Endothelial cell of umbilical vein (primary cell): ENCODE data around the gene IL25. TPM values are rescaled to one million over a fixed set of nuclear protein-coding genes. Genes with fewer than 3 reads are reported as not detected.

Experiments
- BruUV-seq: library from RNA; stranded (reverse); fragments of 400-500 nt; replicated peaks from 2 replicates; lab custom pipeline; 2021; lab: Mats Ljungman, UMichigan
- CTCF ChIA-PET: fragments of 300-600, 350-600 bp; sonication (Branson Sonifier 250); formaldehyde crosslinking; loops from one replicate; lab custom pipeline; 2021; ENCODE audit warnings: antibody characterized with exemption, inconsistent platforms; lab: Charles Lee
- POLR2A ChIA-PET: fragments of 300-600, 350-600 bp; sonication (Branson Sonifier 250); formaldehyde crosslinking; loops from one replicate; lab custom pipeline; 2021; ENCODE audit warnings: antibody characterized with exemption, inconsistent platforms; lab: Charles Lee
- DNase-seq: peaks from one replicate; pipeline ENCODE4 v3.0.0-alpha.2; 2011; ENCODE audit warnings: low read depth, low spot score
- FAIRE-seq: peaks from 2 replicates; lab custom pipeline; 2011; peaks lifted over from hg19 to GRCh38; lab: Jason Lieb, UNC
- H2AFZ ChIP-seq: 2 replicates; pipeline ENCODE4 v1.6.0; 2012; ENCODE audit warnings: low read depth, low read length, control low read depth, inconsistent platforms
- H3K27ac ChIP-seq: 2 replicates; pipeline ENCODE4 v1.5.1; 2011; ENCODE audit warnings: low read depth, mild to moderate bottlenecking, control low read depth, low read length, moderate library complexity; ENCODE audit not compliant: insufficient read depth
- H3K27me3 ChIP-seq, 2 experiments: 2 replicates each; pipeline versions ENCODE4 v1.6.0 to v1.6.1; 2011; ENCODE audit warnings: low read length in 2 of 2, mixed read lengths in 1 of 2; ENCODE audit not compliant: control insufficient read depth in 2 of 2, insufficient read depth in 2 of 2
- H3K36me3 ChIP-seq, 2 experiments: 2 replicates in 1 of 2; 3 replicates in 1 of 2; pipeline ENCODE4 v1.5.1; 2011; ENCODE audit warnings: low read length in 2 of 2, mild to moderate bottlenecking in 1 of 2, moderate library complexity in 1 of 2; ENCODE audit not compliant: control insufficient read depth in 2 of 2, insufficient read depth in 2 of 2; ENCODE audit errors: extremely low read depth in 1 of 2
- H3K4me1 ChIP-seq: 3 replicates; pipeline ENCODE4 v1.5.1; 2011; ENCODE audit warnings: mild to moderate bottlenecking, low read length; ENCODE audit not compliant: control insufficient read depth, insufficient read depth; ENCODE audit errors: extremely low read depth
- H3K4me2 ChIP-seq: 2 replicates; pipeline ENCODE4 v1.6.1; 2011; ENCODE audit warnings: low read length, control low read depth, mixed read lengths; ENCODE audit not compliant: insufficient read depth
- H3K4me3 ChIP-seq, 3 experiments: fragments of 200-600 bp in 1 of 3; sonication (generic), shearing (Covaris generic) in 1 of 3; replicated peaks in 1 of 3; 2 replicates each; pipeline ENCODE4 v1.5.1; 2011 to 2016; ENCODE audit warnings: control low read depth in 3 of 3, low read length in 3 of 3, mild to moderate bottlenecking in 2 of 3, inconsistent platforms in 1 of 3, low read depth in 1 of 3, moderate library complexity in 1 of 3; ENCODE audit not compliant: insufficient read depth in 1 of 3
- H3K79me2 ChIP-seq: 2 replicates; pipeline ENCODE4 v1.6.0; 2012; ENCODE audit warnings: low read length, inconsistent platforms; ENCODE audit not compliant: control insufficient read depth, insufficient read depth
- H3K9ac ChIP-seq: replicated peaks from 2 replicates; pipeline ENCODE3; 2011; ENCODE audit warnings: low read length, control low read depth; ENCODE audit not compliant: insufficient read depth; ENCODE audit errors: extremely low read depth
- H3K9me1 ChIP-seq: replicated peaks from 3 replicates; pipeline ENCODE4 v1.6.0; 2011; ENCODE audit warnings: mild to moderate bottlenecking, low read length; ENCODE audit not compliant: control insufficient read depth, insufficient read depth; ENCODE audit errors: extremely low read depth
- H3K9me3 ChIP-seq: replicated peaks from 2 replicates; pipeline ENCODE4 v1.5.1; 2012; ENCODE audit warnings: low read length, inconsistent platforms; ENCODE audit not compliant: control insufficient read depth, insufficient read depth
- H4K20me1 ChIP-seq: replicated peaks from 2 replicates; pipeline ENCODE3; 2011; ENCODE audit warnings: mild to moderate bottlenecking, low read length; ENCODE audit not compliant: control insufficient read depth, insufficient read depth; ENCODE audit errors: extremely low read depth
- EZH2 ChIP-seq: IDR thresholded peaks from 2 replicates; pipeline ENCODE4 v1.6.1; 2012; ENCODE audit warnings: borderline replicate concordance, low read depth, mild to moderate bottlenecking, moderate library complexity, low read length, inconsistent platforms; ENCODE audit not compliant: severe bottlenecking
- FOS ChIP-seq: IDR thresholded peaks from 2 replicates; pipeline ENCODE4 v1.6.1; 2011; ENCODE audit warnings: mild to moderate bottlenecking, low read length, moderate library complexity, borderline replicate concordance; ENCODE audit not compliant: insufficient read depth
- GATA2 ChIP-seq: IDR thresholded peaks from 2 replicates; pipeline ENCODE4 v1.7.0; 2011; ENCODE audit warnings: low read depth, mild to moderate bottlenecking, moderate library complexity, mixed read lengths, low read length; ENCODE audit not compliant: insufficient read length, insufficient read depth
- JUN ChIP-seq: IDR thresholded peaks from 2 replicates; pipeline ENCODE4 v1.6.1; 2011; ENCODE audit warnings: borderline replicate concordance, low read depth; ENCODE audit not compliant: insufficient read length, insufficient read depth
- MYC ChIP-seq: IDR thresholded peaks from one replicate; pipeline ENCODE4 v1.6.1; 2011; ENCODE audit warnings: mild to moderate bottlenecking, low read depth, low read length
- POLR2A ChIP-seq: IDR thresholded peaks from 2 replicates; pipeline ENCODE4 v1.6.1; 2012; ENCODE audit warnings: low read depth, mild to moderate bottlenecking, control low read depth, low read length
- POLR2AphosphoS5 ChIP-seq: IDR thresholded peaks from 2 replicates; pipeline ENCODE4 v1.6.1; 2012; ENCODE audit warnings: low read depth, mild to moderate bottlenecking, control low read depth, low read length, moderate library complexity; ENCODE audit not compliant: insufficient read depth
- dilution Hi-C: fragments of 300-500 bp; cut with MboI; formaldehyde crosslinking; loops from one replicate; pipeline ENCODE4 v1.15.0; 2019; ENCODE audit warnings: low sequenced_read_pairs; ENCODE audit not compliant: extremely low pct_ligation_motif_present
- intact Hi-C: fragments of 100-400 bp; cut with micrococcal nuclease; formaldehyde crosslinking; loops from one replicate; pipeline ENCODE4 v1.10.0; 2022
- polyA plus RNA-seq, 4 experiments: library from polyadenylated mRNA; depleted of rRNA in 3 of 4; stranded (reverse) in 3 of 4; unstranded in 1 of 4; fragments of >200 nt; gene quantifications; 2 replicates each; pipeline versions ENCODE4 v1.2.1 to v1.2.3, GENCODE V29; 2011 to 2012; ENCODE audit warnings: missing spikeins in 1 of 4
- total RNA-seq: library from RNA; stranded (reverse); gene quantifications from 2 replicates; pipeline ENCODE4 v1.2.3, GENCODE V29; 2021
- TF ChIP-seq, protein P1 (sequence below): IDR thresholded peaks from 2 replicates; pipeline ENCODE4 v1.6.1; 2011; ENCODE audit not compliant: insufficient read depth, insufficient read length
- TF ChIP-seq, protein P2 (sequence below), 2 donors: IDR thresholded peaks; 1 replicate in 1 of 2; 2 replicates in 1 of 2; pipeline ENCODE4 v1.5.1; 2011; ENCODE audit warnings: low read length in 2 of 2, mild to moderate bottlenecking in 2 of 2, moderate library complexity in 2 of 2, control low read depth in 1 of 2, inconsistent platforms in 1 of 2, low read depth in 1 of 2; ENCODE audit not compliant: insufficient read depth in 1 of 2; ENCODE audit errors: extremely low read depth in 1 of 2

Gene IL25
- total and polyA plus RNA-seq, 2 donors (not counting 3 experiments of a cell fraction or from before 2014, with no cell fraction given), result not detected

DNA sequence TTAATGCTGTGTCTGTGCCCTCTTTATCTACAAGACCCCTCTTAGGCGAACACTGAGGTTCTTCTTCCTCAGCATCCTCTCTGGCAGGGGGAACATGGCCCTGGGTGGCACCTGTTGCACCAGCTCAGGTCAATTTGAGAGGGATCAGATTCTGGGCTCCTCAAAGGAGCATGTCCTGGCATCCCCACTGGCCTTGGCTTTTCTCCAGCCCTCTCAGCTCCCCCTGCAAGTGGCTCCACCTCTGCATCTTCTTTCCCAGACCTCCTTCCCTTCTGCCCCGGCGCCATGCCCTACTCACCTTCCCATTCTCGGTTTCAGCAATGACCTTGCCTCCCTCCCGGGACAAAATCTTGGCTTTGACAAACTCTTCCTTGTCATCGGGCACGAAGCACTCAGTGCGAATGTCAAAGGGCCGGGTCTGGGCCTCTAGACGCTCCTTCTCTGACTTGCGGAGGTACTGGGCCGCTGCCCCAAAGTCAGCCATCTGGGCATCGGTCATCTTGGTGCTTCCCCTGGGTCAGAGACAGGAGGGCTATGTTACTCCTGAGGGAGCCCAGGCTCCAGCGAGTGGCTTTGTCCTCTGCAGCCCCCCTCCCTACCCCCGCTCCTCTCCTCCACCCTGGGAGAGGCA lies 34.2 kb downstream of the IL25 start:
- no peak overlapping the region for H2AFZ ChIP-seq
- H3K79me2 ChIP-seq, result no peaks in the 10 kb centered on the region
- intact Hi-C loops (no loop called here), dilution Hi-C loops (no loop called here)
- CTCF ChIA-PET, result no interaction called here
- no peak overlapping the region for H3K27ac ChIP-seq
- no peak overlapping the region for H3K4me2 ChIP-seq
- H3K4me3 ChIP-seq, result no peak overlapping the region
- FAIRE-seq, result no peak
- no peaks in the 10 kb centered on the region for H3K36me3 ChIP-seq
- no peaks in the 10 kb centered on the region for H3K27me3 ChIP-seq
- TF ChIP-seq, protein P1, sequence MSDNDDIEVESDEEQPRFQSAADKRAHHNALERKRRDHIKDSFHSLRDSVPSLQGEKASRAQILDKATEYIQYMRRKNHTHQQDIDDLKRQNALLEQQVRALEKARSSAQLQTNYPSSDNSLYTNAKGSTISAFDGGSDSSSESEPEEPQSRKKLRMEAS, result no peak
- TF ChIP-seq, protein P2, sequence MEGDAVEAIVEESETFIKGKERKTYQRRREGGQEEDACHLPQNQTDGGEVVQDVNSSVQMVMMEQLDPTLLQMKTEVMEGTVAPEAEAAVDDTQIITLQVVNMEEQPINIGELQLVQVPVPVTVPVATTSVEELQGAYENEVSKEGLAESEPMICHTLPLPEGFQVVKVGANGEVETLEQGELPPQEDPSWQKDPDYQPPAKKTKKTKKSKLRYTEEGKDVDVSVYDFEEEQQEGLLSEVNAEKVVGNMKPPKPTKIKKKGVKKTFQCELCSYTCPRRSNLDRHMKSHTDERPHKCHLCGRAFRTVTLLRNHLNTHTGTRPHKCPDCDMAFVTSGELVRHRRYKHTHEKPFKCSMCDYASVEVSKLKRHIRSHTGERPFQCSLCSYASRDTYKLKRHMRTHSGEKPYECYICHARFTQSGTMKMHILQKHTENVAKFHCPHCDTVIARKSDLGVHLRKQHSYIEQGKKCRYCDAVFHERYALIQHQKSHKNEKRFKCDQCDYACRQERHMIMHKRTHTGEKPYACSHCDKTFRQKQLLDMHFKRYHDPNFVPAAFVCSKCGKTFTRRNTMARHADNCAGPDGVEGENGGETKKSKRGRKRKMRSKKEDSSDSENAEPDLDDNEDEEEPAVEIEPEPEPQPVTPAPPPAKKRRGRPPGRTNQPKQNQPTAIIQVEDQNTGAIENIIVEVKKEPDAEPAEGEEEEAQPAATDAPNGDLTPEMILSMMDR (IDR thresholded peaks at IDR 0.05; ENCODE audit: extremely low read depth in 1 of 2, insufficient read depth in 1 of 2, low read depth in 1 of 2, low read length in 2 of 2), result no peak
- TF ChIP-seq FOS (no peak), POLR2AphosphoS5 (no peak), MYC (no peak), JUN (no peak), GATA2 (no peak), EZH2 (no peak), POLR2A (no peak)
- H3K4me1 ChIP-seq, result no peaks in the 10 kb centered on the region
- H3K9ac ChIP-seq, result no peak overlapping the region
- BruUV-seq, result no TSS peak
- H3K9me1 ChIP-seq, result no peaks in the 10 kb centered on the region
- DNase-seq, result no peak
- POLR2A ChIA-PET, result no interaction called here
- no peaks in the 10 kb centered on the region for H4K20me1 ChIP-seq
- no peaks in the 10 kb centered on the region for H3K9me3 ChIP-seq
